GM21717 (cell line): ENCODE data around the gene BCL2L12.

Source experiments
- ATAC-seq: cut with Tn5 transposase; IDR thresholded peaks from one replicate; pipeline ENCODE4 v1.9.1; 2021; ENCODE audit warnings: mild to moderate bottlenecking, moderate library complexity; ENCODE audit not compliant: unreplicated experiment

Gene BCL2L12

GRCh38 chr19:49662011-49662410 lies 3.7 kb upstream of the BCL2L12 start:
- no peak for ATAC-seq

GRCh38 chr19:49663224-49663623 lies 2.5 kb upstream of the BCL2L12 start:
- ATAC-seq = no peak

GRCh38 chr19:49664171-49665035 lies 1.3 kb upstream of the BCL2L12 start:
- no peak for ATAC-seq

- ATAC-seq = no peak
Observed at GRCh38 chr19:49665036-49665350, 740 bp upstream of the BCL2L12 start.

- no peak for ATAC-seq
Observed at GRCh38 chr19:49666120-49666444, 349 bp downstream of the BCL2L12 start.

- ATAC-seq = no peak
Observed at GRCh38 chr19:49667473-49667872, 1.7 kb downstream of the BCL2L12 start.

GRCh38 chr19:49669516-49669915 lies 3.8 kb downstream of the BCL2L12 start:
- ATAC-seq = no peak

GRCh38 chr19:49672131-49672919 lies 6.6 kb downstream of the BCL2L12 start:
- ATAC-seq = no peak

GRCh38 chr19:49676136-49676783 lies 10.5 kb downstream of the BCL2L12 start:
- no peak for ATAC-seq

- peak; percentile 55 for ATAC-seq
Observed at GRCh38 chr19:49676784-49677230, 11.1 kb downstream of the BCL2L12 start.

- ATAC-seq = peak; percentile 2
Observed at GRCh38 chr19:49677231-49677900, 11.6 kb downstream of the BCL2L12 start, which contains the start of gene PRMT1. PRMT1 (plus strand) TSS chr19:49677271; CDS start chr19:49677281, 10 bp downstream.

GRCh38 chr19:49677901-49678674 lies 12.4 kb downstream of the BCL2L12 start:
- ATAC-seq = no peak

- ATAC-seq = no peak
Observed at GRCh38 chr19:49678985-49679770, 13.4 kb downstream of the BCL2L12 start.

- ATAC-seq = no peak
Observed at GRCh38 chr19:49679771-49680413, 14.2 kb downstream of the BCL2L12 start.

GRCh38 chr19:49680421-49681351 lies 15.0 kb downstream of the BCL2L12 start:
- no peak for ATAC-seq

GRCh38 chr19:49681830-49682229 lies 16.1 kb downstream of the BCL2L12 start:
- no peak for ATAC-seq

GRCh38 chr19:49682274-49682673 lies 16.5 kb downstream of the BCL2L12 start:
- no peak for ATAC-seq

GRCh38 chr19:49683814-49684250 lies 18.1 kb downstream of the BCL2L12 start:
- ATAC-seq = no peak
